ENCODE measurements around the gene SPTBN4.
A peak's percentile ranks its signal among the peaks of the same experiment; 100 is the strongest.

SPTBN4 gene

GRCh38 chr19:40464059-40465024 is 2.5 kb upstream of the SPTBN4 start (continued):
- TF ChIP-seq ZNF280D (tag by site-specific recombination; IDR thresholded peaks at IDR 0.05) (0 out of 2 replicates have a peak, but pooled peaks have one; percentile 42), ZBTB26 (tag by site-specific recombination; optimal IDR thresholded peaks at IDR 0.05) (no peak), ZNF169 (tag by site-specific recombination; IDR thresholded peaks at IDR 0.05) (no peak), ZNF626 (tag by site-specific recombination; IDR thresholded peaks at IDR 0.05) (no peak), ZNF510 (tag by site-specific recombination; IDR thresholded peaks at IDR 0.05; ENCODE audit: insufficient replicate concordance) (no peak), ZBTB11 (tag by site-specific recombination; conservative IDR thresholded peaks at IDR 0.05; ENCODE audit: low read depth) (no peak), YY2 (tag by site-specific recombination; IDR thresholded peaks at IDR 0.05) (no peak), ZNF140 (tag by site-specific recombination; IDR thresholded peaks at IDR 0.05) (no peak), PBX3 (CRISPR knock-in tag; IDR thresholded peaks at IDR 0.05) (no peak), ZFP37 (tag by site-specific recombination; IDR thresholded peaks at IDR 0.05) (no peak; the same call in none of the 2 replicates), ZNF114 (tag by site-specific recombination; IDR thresholded peaks at IDR 0.05) (no peak), ZFHX2 (tag by site-specific recombination; conservative IDR thresholded peaks at IDR 0.05) (0 out of 2 replicates have a peak, but pooled peaks have one; percentile 15), ZNF571 (tag by site-specific recombination; IDR thresholded peaks at IDR 0.05) (no peak), ZNF121 (tag by site-specific recombination; IDR thresholded peaks at IDR 0.05) (peak; percentile 100), ZNF366 (tag by site-specific recombination; conservative IDR thresholded peaks at IDR 0.05) (peak; percentile 95), ZNF266 (tag by site-specific recombination; IDR thresholded peaks at IDR 0.05; ENCODE audit: low read depth) (no peak), HIC1 (tag by site-specific recombination; IDR thresholded peaks at IDR 0.05) (0 out of 2 replicates have a peak, but pooled peaks have one; percentile 10), ZNF513 (tag by site-specific recombination; IDR thresholded peaks at IDR 0.05) (no peak), ZNF701 (tag by site-specific recombination; IDR thresholded peaks at IDR 0.05) (no peak), FEZF1 (tag by site-specific recombination; IDR thresholded peaks at IDR 0.05) (no peak), ZBTB21 (tag by site-specific recombination; IDR thresholded peaks at IDR 0.05) (no peak; the same call in 1 of the 2 replicates), ZNF404 (tag by site-specific recombination; IDR thresholded peaks at IDR 0.05) (no peak), GLIS2 (tag by site-specific recombination; IDR thresholded peaks at IDR 0.05) (peak; percentile 18; the same call in 1 of the 2 replicates), HOXD13 (CRISPR knock-in tag; IDR thresholded peaks at IDR 0.05; ENCODE audit: borderline replicate concordance) (no peak), ZNF558 (tag by site-specific recombination; IDR thresholded peaks at IDR 0.05) (no peak), ZSCAN23 (tag by site-specific recombination; IDR thresholded peaks at IDR 0.05) (no peak)

Measured in HEK293 (cell line).